ENCODE data around the gene IKZF3. TPM values are rescaled to one million over a fixed set of nuclear protein-coding genes. Genes with fewer than 3 reads are reported as not detected.

IKZF3 gene
- total RNA-seq, 1 experiment from 2014 or later, result 0.22 TPM

- TF ChIP-seq, protein P1, sequence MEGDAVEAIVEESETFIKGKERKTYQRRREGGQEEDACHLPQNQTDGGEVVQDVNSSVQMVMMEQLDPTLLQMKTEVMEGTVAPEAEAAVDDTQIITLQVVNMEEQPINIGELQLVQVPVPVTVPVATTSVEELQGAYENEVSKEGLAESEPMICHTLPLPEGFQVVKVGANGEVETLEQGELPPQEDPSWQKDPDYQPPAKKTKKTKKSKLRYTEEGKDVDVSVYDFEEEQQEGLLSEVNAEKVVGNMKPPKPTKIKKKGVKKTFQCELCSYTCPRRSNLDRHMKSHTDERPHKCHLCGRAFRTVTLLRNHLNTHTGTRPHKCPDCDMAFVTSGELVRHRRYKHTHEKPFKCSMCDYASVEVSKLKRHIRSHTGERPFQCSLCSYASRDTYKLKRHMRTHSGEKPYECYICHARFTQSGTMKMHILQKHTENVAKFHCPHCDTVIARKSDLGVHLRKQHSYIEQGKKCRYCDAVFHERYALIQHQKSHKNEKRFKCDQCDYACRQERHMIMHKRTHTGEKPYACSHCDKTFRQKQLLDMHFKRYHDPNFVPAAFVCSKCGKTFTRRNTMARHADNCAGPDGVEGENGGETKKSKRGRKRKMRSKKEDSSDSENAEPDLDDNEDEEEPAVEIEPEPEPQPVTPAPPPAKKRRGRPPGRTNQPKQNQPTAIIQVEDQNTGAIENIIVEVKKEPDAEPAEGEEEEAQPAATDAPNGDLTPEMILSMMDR (conservative IDR thresholded peaks at IDR 0.05), result no peak
- H3K14ac ChIP-seq (ENCODE audit: insufficient read depth, low read length), result no peak overlapping the region
- no peaks in the 10 kb centered on the region for H3K4me1 ChIP-seq (ENCODE audit: insufficient read depth, low read length)
- H3K27ac ChIP-seq (ENCODE audit: insufficient read length, low read depth, low read length), result no peak overlapping the region
- no peak overlapping the region for H4K91ac ChIP-seq (ENCODE audit: insufficient read length, low read depth, low read length)
- H3K79me2 ChIP-seq (ENCODE audit: insufficient read depth, low read length), result no peaks in the 10 kb centered on the region
- H3K9ac ChIP-seq (ENCODE audit: extremely low read depth, insufficient read length, low read length), result no peak overlapping the region
- Mint-ChIP-seq H3K4me1 (peaks cover 0 to 7% of the 10 kb centered on the region in 2 experiments; a peak in 2 of 4 replicates), H3K27ac (no peak overlapping the region), H3K36me3 (ENCODE audit: insufficient read depth in 1 of 3, low read depth in 3 of 3) (no peaks in the 10 kb centered on the region), H3K27me3 (ENCODE audit: low read depth) (peaks cover 6% of the 10 kb centered on the region; the same call in 1 of the 2 replicates), H3K4me3 (no peak overlapping the region), H3K9me3 (no peaks in the 10 kb centered on the region)
- H3K23ac ChIP-seq (ENCODE audit: insufficient read length, low read depth, low read length), result no peak overlapping the region
- no peak overlapping the region for H3K4me2 ChIP-seq (ENCODE audit: insufficient read depth, insufficient read length, low read length)
- no peak overlapping the region for H4K5ac ChIP-seq (ENCODE audit: insufficient read length, low read depth, low read length)
- no peaks in the 10 kb centered on the region for H3K9me3 ChIP-seq (ENCODE audit: control insufficient read depth, low read depth, low read length)
- no peaks in the 10 kb centered on the region for H3K23me2 ChIP-seq (ENCODE audit: insufficient read length, low read depth, low read length, poor library complexity, severe bottlenecking)
- H2BK20ac ChIP-seq (ENCODE audit: low read depth, low read length, poor library complexity, severe bottlenecking), result no peak overlapping the region
- no peak overlapping the region for H4K8ac ChIP-seq (replicated peaks; ENCODE audit: insufficient read length, low read depth, low read length)
- no peak for DNase-seq
- H2AK5ac ChIP-seq (ENCODE audit: insufficient read length, low read length), result no peak overlapping the region
- WGBS (ENCODE audit: extremely low coverage, insufficient read length, low lambda C conversion rate), result no CpG with 5 or more reads among the region's 11 CpGs
- H3K79me1 ChIP-seq (ENCODE audit: insufficient read depth, low read depth, low read length, poor library complexity, severe bottlenecking), result no peaks in the 10 kb centered on the region
- H2BK5ac ChIP-seq (ENCODE audit: insufficient read length, low read length), result no peak overlapping the region
- no peak overlapping the region for H3K4ac ChIP-seq (ENCODE audit: low read depth, low read length)
- H2AFZ ChIP-seq (ENCODE audit: low read length), result no peak overlapping the region
- no peaks in the 10 kb centered on the region for H3K27me3 ChIP-seq (ENCODE audit: insufficient read depth, low read length)
- H3T11ph ChIP-seq (ENCODE audit: low read length), result no peak overlapping the region
- H2BK12ac ChIP-seq (ENCODE audit: insufficient read length, low read depth, low read length), result no peak overlapping the region
- no peak overlapping the region for H3K56ac ChIP-seq (ENCODE audit: insufficient read length, low read depth, low read length)
- H4K20me1 ChIP-seq (ENCODE audit: control insufficient read depth, insufficient read depth, insufficient read length), result no peaks in the 10 kb centered on the region
- H3K18ac ChIP-seq (ENCODE audit: insufficient read length, low read depth, low read length), result no peak overlapping the region
- H2BK120ac ChIP-seq (ENCODE audit: low read depth, low read length, poor library complexity, severe bottlenecking), result no peak overlapping the region
- H2BK15ac ChIP-seq (ENCODE audit: low read depth, low read length), result no peak overlapping the region
These were observed 86.4 kb downstream of the IKZF3 start for GRCh38 chr17:39777534-39778365.

All from H9 (cell line).